Transverse colon (tissue), 4 donors: Measurements from ENCODE around the gene LRSAM1. TPM values are rescaled to one million over a fixed set of nuclear protein-coding genes. Genes with fewer than 3 reads are reported as not detected.

Source experiments
- DNase-seq: peaks from one replicate; pipeline ENCODE4 v3.0.0-alpha.2; 2019
- H3K27ac ChIP-seq, 4 donors: fragments of 200-600 bp; sonication (generic); 2 replicates each; pipeline ENCODE4 v1.5.1; 2016 to 2018; ENCODE audit warnings: inconsistent platforms in 4 of 4
- H3K27me3 ChIP-seq: fragments of 200-600 bp; sonication (generic); 2 replicates; pipeline ENCODE4 v1.5.1; 2017; ENCODE audit warnings: inconsistent platforms
- H3K36me3 ChIP-seq, 4 donors: fragments of 200-600 bp; sonication (generic); 2 replicates each; pipeline ENCODE4 v1.5.1; 2017 to 2019; ENCODE audit warnings: inconsistent platforms in 4 of 4
- H3K4me1 ChIP-seq, 4 donors: fragments of 200-600 bp; sonication (generic); 2 replicates each; pipeline ENCODE4 v1.5.1; 2017 to 2020; ENCODE audit warnings: inconsistent platforms in 4 of 4
- H3K4me3 ChIP-seq, 4 donors: fragments of 200-600 bp; sonication (generic); 1 replicate in 1 of 4; 2 replicates in 3 of 4; pipeline versions ENCODE4 v1.5.1 to v1.6.1; 2017 to 2019; ENCODE audit warnings: inconsistent platforms in 4 of 4
- H3K9me3 ChIP-seq, 2 donors: fragments of 200-600 bp; sonication (generic); 2 replicates each; pipeline ENCODE4 v1.5.1; 2017 to 2019; ENCODE audit warnings: inconsistent platforms in 2 of 2
- CTCF ChIP-seq, 5 experiments: fragments of 200-600 bp in 3 of 5; fragments of 450-650 bp in 2 of 5; sonication (generic) in 3 of 5; IDR thresholded peaks; 1 replicate in 2 of 5; 2 replicates in 3 of 5; pipeline ENCODE4 v1.5.1; 2016 to 2017; ENCODE audit warnings: antibody characterized with exemption in 5 of 5, inconsistent platforms in 3 of 5, mild to moderate bottlenecking in 2 of 5, moderate library complexity in 1 of 5
- EP300 ChIP-seq: sonication (generic); formaldehyde crosslinking; IDR thresholded peaks from one replicate; pipeline ENCODE4 v1.6.1; 2017; ENCODE audit warnings: antibody characterized with exemption, low read depth
- POLR2A ChIP-seq: fragments of 450-650 bp; IDR thresholded peaks from one replicate; pipeline ENCODE4 v1.6.1; 2016; ENCODE audit warnings: antibody characterized with exemption, mild to moderate bottlenecking, moderate library complexity
- POLR2AphosphoS5 ChIP-seq, 3 donors: sonication (generic); formaldehyde crosslinking; IDR thresholded peaks; one replicate each; pipeline ENCODE4 v1.6.1; 2016; ENCODE audit warnings: antibody characterized with exemption in 3 of 3
- WGBS, 2 donors: methylation state at CpG; one replicate each; pipeline ENCODE4 v1.1.5; 2018; ENCODE audit warnings: low coverage in 1 of 2; 5-methylcytosine and 5-hydroxymethylcytosine counted together
- in situ Hi-C, 4 donors: fragments of 200-750 bp; cut with MboI; loops; one replicate each; pipeline versions ENCODE4 v1.15.0 to v1.15.1; 2017; ENCODE audit warnings: low sequenced_read_pairs in 3 of 4, low pct_ligation_motif_present in 1 of 4, low pct_unique_long_range_greater_than_20kb in 1 of 4
- intact Hi-C: fragments of 100-400 bp; cut with DNase I; formaldehyde crosslinking; loops from one replicate; pipeline ENCODE4 v1.15.1; 2023; ENCODE audit warnings: low total_unique reads
- total RNA-seq, 4 donors: library from RNA; depleted of rRNA; stranded (reverse); fragments of >200 nt; gene quantifications; one replicate each; pipeline ENCODE4 v1.1.0, GENCODE V29; 2016

LRSAM1 gene
- total RNA-seq: 10 to 100 TPM; 16.2 to 39.2 (median 26.2) TPM

DNA sequence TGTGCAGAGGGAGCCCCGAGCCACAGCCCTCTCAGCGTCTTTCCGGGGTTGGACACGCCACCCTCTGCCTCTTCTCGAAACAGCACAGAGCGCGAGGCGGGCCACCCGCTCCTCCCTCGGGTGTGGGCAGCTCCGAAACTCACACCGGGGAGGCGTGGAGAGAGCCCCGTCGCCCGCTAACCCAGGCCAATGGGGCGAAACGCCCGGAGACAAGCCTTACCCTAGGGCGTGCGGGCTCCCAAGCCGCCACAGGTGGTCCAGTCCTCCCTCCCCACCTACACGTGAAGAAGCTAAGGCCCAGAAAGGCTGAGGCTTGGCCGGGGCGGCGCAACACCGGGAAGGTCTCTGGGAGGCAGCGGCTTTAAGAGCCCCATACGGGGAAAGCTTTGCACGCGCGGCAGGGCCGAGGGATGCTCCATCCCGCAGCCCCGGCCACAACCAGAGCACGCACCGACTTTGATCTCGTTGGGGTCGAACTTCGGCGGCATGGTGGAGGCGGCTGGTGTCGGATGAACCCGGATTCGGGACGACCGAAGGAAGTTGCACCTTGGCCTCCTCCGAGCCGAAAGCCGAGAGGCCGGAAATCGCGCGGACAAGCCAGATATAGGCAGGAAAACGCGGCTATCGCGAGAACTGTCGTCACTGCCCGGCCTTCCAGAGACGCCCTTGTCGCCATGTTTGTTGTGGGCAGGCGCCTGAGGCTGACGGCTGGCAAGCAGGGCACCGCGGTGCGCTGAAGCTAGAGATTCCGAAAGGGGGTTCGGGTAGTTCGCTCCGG is at the start of gene LRSAM1, which contains the start of gene RPL12:
Gene LRSAM1, plus strand, starts transcription at position 681 of the 778 bp plus-strand sequence. CDS start 3,018 bp downstream, outside the sequence.
Gene RPL12, minus strand, starts transcription at position 577 of the 778 bp plus-strand sequence. Its CDS starts 89 bp downstream, at position 488.
- Histone ChIP-seq H3K4me3 (peak within 1 kb of the TSS; percentile 61 to 92 (median 66)), H3K4me1 (peaks cover 20 to 41% (median 35%) of the 10 kb centered on the region in 4 donors), H3K27ac (peak within 1 kb of the TSS; percentile 94 to 98 (median 94)), H3K36me3 (peaks cover 0 to 34% (median 9%) of the 10 kb centered on the region in 4 donors), H3K27me3 (no peaks in the 10 kb centered on the region), H3K9me3 (no peaks in the 10 kb centered on the region)
- peak; percentile 97 for DNase-seq
- 1% methylated on average over 13 of the region's 71 CpGs; no CpG with 5 or more reads in 1 of the 2 donors for WGBS, 2 donors
- peak; percentile 100 for TF ChIP-seq POLR2A
- TF ChIP-seq CTCF (IDR thresholded peaks at IDR 0.05): peak in 2 of 5 experiments; percentile 11 to 25
- peak; percentile 100 for TF ChIP-seq POLR2AphosphoS5 (IDR thresholded peaks at IDR 0.05)
- TF ChIP-seq EP300: no peak
- in situ Hi-C loops: no loop called here
- intact Hi-C loops: no loop called here

GRCh38 chr9:127402401-127403090 is 48.8 kb upstream of the LRSAM1 start:
- no peak for DNase-seq
- TF ChIP-seq EP300 (no peak), POLR2A (no peak), CTCF (IDR thresholded peaks at IDR 0.05) (no peak), POLR2AphosphoS5 (IDR thresholded peaks at IDR 0.05) (no peak)
- Histone ChIP-seq H3K36me3 (peaks cover 0 to 5% (median 0%) of the 10 kb centered on the region in 4 donors), H3K4me1 (peaks cover 7 to 15% (median 10%) of the 10 kb centered on the region in 4 donors), H3K9me3 (no peaks in the 10 kb centered on the region), H3K27me3 (no peaks in the 10 kb centered on the region), H3K4me3 (no peak overlapping the region), H3K27ac (no peak overlapping the region)
- intact Hi-C loops: no loop called here
- in situ Hi-C loops: no loop called here
- 80% methylated on average over 17 of the region's 18 CpGs; no CpG with 5 or more reads in 1 of the 2 donors for WGBS, 2 donors

- Histone ChIP-seq H3K27me3 (no peaks in the 10 kb centered on the region), H3K36me3 (peaks cover 0 to 5% (median 0%) of the 10 kb centered on the region in 4 donors), H3K27ac (no peak overlapping the region), H3K4me1 (peaks cover 2 to 4% (median 2%) of the 10 kb centered on the region in 4 donors), H3K4me3 (no peak overlapping the region), H3K9me3 (no peaks in the 10 kb centered on the region)
- intact Hi-C loops (no loop called here), in situ Hi-C loops (no loop called here)
- no peak for TF ChIP-seq CTCF (IDR thresholded peaks at IDR 0.05)
- no peak for TF ChIP-seq POLR2A
- no peak for TF ChIP-seq POLR2AphosphoS5 (IDR thresholded peaks at IDR 0.05)
- TF ChIP-seq EP300: no peak
- no peak for DNase-seq
- WGBS, 2 donors: 77 to 88% methylated on average over 7 to 22 of the region's 22 CpGs
Measured at GRCh38 chr9:127403507-127404192, 47.7 kb upstream of the LRSAM1 start.
